ENCODE data around the gene CLDN22.

DNA sequence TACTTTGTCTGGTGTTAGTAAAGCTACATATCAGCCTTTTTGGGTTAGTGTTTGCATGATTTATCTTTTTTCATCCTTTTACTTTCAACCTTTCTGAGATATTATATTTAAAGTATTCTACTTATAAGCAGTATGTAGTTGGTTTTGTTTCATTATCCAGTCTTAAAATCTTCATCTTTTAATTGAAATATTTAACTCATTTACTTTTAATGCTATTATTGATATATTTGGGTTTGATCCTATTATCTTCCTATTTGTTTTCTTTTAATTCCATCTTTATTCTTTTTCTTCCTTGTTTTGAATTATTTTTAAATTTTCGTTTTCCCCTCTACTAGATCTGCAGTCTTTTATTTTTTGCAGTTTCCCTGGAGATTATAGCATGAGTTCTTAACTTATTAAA is 44.0 kb downstream of the CLDN22 start:
- TF ChIP-seq, protein P1, sequence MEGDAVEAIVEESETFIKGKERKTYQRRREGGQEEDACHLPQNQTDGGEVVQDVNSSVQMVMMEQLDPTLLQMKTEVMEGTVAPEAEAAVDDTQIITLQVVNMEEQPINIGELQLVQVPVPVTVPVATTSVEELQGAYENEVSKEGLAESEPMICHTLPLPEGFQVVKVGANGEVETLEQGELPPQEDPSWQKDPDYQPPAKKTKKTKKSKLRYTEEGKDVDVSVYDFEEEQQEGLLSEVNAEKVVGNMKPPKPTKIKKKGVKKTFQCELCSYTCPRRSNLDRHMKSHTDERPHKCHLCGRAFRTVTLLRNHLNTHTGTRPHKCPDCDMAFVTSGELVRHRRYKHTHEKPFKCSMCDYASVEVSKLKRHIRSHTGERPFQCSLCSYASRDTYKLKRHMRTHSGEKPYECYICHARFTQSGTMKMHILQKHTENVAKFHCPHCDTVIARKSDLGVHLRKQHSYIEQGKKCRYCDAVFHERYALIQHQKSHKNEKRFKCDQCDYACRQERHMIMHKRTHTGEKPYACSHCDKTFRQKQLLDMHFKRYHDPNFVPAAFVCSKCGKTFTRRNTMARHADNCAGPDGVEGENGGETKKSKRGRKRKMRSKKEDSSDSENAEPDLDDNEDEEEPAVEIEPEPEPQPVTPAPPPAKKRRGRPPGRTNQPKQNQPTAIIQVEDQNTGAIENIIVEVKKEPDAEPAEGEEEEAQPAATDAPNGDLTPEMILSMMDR (IDR thresholded peaks at IDR 0.05): no peak
- TF ChIP-seq POLR2AphosphoS5 (IDR thresholded peaks at IDR 0.05) (no peak), POLR2A (IDR thresholded peaks at IDR 0.05) (no peak)

All from breast epithelium (tissue), 3 donors.